Measurements from ENCODE around the gene TRIM59. TPM values are rescaled to one million over a fixed set of nuclear protein-coding genes. Genes with fewer than 3 reads are reported as not detected.
A peak's percentile ranks its signal among the peaks of the same experiment; 100 is the strongest.

TRIM59 gene
- total and polyA plus RNA-seq, 9 of the 15 experiments (the other 6 are each of a cell fraction or from before 2014, with no cell fraction given), result 16.8 to 101 (median 34.8) TPM

DNA sequence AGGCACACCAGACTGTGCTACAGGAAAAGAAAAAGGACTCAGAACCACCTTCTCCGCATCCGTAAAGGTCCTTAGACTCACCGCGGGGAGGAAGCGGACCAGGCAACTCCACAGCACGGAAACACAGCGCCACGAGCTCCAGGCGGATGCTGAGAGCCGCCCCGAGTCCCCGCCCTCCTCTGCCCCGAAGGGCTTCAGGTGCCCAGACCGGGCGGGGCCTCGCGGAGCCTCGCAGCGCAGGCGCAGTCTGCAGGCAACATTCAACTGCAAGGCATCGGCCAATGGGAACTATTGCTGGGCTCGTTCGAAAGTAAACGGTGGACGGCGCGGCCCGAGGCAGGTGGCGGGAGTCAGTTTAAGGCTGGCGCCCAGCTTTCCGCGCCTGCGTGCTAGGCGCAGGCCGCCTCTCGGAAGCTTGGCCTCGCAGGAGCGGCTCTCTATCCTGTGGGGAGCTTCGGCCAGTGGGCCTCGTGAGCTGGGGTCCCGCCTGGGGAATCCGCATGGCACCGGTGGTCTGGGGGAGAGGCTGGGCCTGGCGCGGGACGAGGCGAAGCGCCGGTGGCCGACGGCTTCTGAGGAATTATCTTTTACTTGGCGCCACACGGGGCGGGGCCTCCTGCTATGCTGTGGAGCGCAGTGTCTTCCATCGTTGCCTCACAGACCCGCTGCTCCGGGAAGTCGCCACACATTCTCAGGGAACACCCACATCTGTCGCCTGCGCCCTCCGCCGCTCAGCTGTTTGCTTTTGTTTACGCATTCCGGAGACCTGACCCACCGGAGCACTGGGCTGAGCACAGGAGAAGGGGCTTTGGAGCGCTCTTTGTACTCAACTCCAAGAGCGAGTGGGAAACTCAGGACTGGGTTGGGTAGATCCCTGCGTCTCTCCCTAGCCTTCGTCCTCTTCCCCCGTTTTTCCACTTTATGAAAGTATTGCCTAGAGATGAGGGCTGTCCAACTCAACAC lies at the start of gene TRIM59 (continued):
- TF ChIP-seq MEF2A (IDR thresholded peaks at IDR 0.05; ENCODE audit: control insufficient read depth, low read depth, low read length) (0 out of 2 replicates have a peak, but pooled peaks have one; percentile 10), NRF1 (conservative IDR thresholded peaks at IDR 0.05 in 1 of 2, IDR thresholded peaks at IDR 0.05 in 1 of 2) (peak; percentile 96 to 97), L3MBTL2 (IDR thresholded peaks at IDR 0.05) (peak; percentile 100), TAL1 (IDR thresholded peaks at IDR 0.05) (no peak), NR2C1 (IDR thresholded peaks at IDR 0.05) (no peak), NR2C1 (tag; IDR thresholded peaks at IDR 0.05) (no peak), SMARCA4 (IDR thresholded peaks at IDR 0.05) (no peak), TAF9B (IDR thresholded peaks at IDR 0.05; ENCODE audit: partially characterized antibody) (peak; percentile 73), PTRF (tag; IDR thresholded peaks at IDR 0.05) (no peak), HEY1 (CRISPR knock-in tag; IDR thresholded peaks at IDR 0.05; ENCODE audit: borderline replicate concordance) (no peak), ARID2 (IDR thresholded peaks at IDR 0.05) (no peak), GATAD2B (IDR thresholded peaks at IDR 0.05; ENCODE audit: borderline replicate concordance) (peak; percentile 96), FUS (optimal IDR thresholded peaks at IDR 0.05; ENCODE audit: low read depth, low read length) (no peak), NR4A1 (CRISPR knock-in tag; IDR thresholded peaks at IDR 0.05) (no peak; the same call in 1 of the 2 replicates), NR4A1 (tag; IDR thresholded peaks at IDR 0.05) (peak; percentile 71; the same call in 1 of the 2 replicates), BDP1 (IDR thresholded peaks at IDR 0.05; ENCODE audit: insufficient read depth, insufficient read length) (no peak), ZNF785 (CRISPR knock-in tag; IDR thresholded peaks at IDR 0.05) (no peak), MYNN (IDR thresholded peaks at IDR 0.05) (peak; percentile 14; the same call in 1 of the 2 replicates), MYNN (CRISPR knock-in tag; IDR thresholded peaks at IDR 0.05) (no peak), HLTF (IDR thresholded peaks at IDR 0.05) (no peak), ZNF24 (IDR thresholded peaks at IDR 0.05) (no peak), NONO (IDR thresholded peaks at IDR 0.05; ENCODE audit: low read depth in 2 of 2, low read length in 1 of 2) (peak; percentile 3 to 5; a peak in 1 of 4 replicates), XRCC5 (IDR thresholded peaks at IDR 0.05; ENCODE audit: low read depth, low read length) (no peak), PRPF4 (IDR thresholded peaks at IDR 0.05; ENCODE audit: insufficient read depth, low read depth, low read length, poor library complexity, severe bottlenecking) (no peak), CBFA2T2 (conservative IDR thresholded peaks at IDR 0.05) (no peak; the same call in 1 of the 2 replicates)
- TF ChIP-seq, protein P1, sequence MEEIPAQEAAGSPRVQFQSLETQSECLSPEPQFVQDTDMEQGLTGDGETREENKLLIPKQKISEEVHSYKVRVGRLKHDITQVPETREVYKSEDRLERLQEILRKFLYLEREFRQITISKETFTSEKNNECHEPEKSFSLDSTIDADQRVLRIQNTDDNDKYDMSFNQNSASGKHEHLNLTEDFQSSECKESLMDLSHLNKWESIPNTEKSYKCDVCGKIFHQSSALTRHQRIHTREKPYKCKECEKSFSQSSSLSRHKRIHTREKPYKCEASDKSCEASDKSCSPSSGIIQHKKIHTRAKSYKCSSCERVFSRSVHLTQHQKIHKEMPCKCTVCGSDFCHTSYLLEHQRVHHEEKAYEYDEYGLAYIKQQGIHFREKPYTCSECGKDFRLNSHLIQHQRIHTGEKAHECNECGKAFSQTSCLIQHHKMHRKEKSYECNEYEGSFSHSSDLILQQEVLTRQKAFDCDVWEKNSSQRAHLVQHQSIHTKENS (CRISPR knock-in tag; IDR thresholded peaks at IDR 0.05), result no peak
- TF ChIP-seq, protein P2, sequence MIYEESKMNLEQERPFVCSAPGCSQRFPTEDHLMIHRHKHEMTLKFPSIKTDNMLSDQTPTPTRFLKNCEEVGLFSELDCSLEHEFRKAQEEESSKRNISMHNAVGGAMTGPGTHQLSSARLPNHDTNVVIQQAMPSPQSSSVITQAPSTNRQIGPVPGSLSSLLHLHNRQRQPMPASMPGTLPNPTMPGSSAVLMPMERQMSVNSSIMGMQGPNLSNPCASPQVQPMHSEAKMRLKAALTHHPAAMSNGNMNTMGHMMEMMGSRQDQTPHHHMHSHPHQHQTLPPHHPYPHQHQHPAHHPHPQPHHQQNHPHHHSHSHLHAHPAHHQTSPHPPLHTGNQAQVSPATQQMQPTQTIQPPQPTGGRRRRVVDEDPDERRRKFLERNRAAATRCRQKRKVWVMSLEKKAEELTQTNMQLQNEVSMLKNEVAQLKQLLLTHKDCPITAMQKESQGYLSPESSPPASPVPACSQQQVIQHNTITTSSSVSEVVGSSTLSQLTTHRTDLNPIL (CRISPR knock-in tag; IDR thresholded peaks at IDR 0.05), result no peak
- TF ChIP-seq, protein P3, sequence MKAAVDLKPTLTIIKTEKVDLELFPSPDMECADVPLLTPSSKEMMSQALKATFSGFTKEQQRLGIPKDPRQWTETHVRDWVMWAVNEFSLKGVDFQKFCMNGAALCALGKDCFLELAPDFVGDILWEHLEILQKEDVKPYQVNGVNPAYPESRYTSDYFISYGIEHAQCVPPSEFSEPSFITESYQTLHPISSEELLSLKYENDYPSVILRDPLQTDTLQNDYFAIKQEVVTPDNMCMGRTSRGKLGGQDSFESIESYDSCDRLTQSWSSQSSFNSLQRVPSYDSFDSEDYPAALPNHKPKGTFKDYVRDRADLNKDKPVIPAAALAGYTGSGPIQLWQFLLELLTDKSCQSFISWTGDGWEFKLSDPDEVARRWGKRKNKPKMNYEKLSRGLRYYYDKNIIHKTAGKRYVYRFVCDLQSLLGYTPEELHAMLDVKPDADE (conservative IDR thresholded peaks at IDR 0.05; ENCODE audit: control insufficient read depth, low read depth, low read length), result peak; percentile 65; the same call in 1 of the 2 replicates
